Osteoblast (primary cell): Measurements from ENCODE around the gene MACROD2. TPM values are rescaled to one million over a fixed set of nuclear protein-coding genes. Genes with fewer than 3 reads are reported as not detected.

Source experiments
- DNase-seq: peaks from one replicate; pipeline ENCODE4 v3.0.0; 2011; ENCODE audit warnings: low spot score, mixed read lengths; ENCODE audit not compliant: insufficient read length; ENCODE audit errors: missing footprints
- H2AFZ ChIP-seq: 2 replicates; pipeline ENCODE4 v1.6.0; 2011; ENCODE audit warnings: mild to moderate bottlenecking, low read length
- H3K27ac ChIP-seq: 2 replicates; pipeline ENCODE4 v1.5.1; 2011; ENCODE audit warnings: mild to moderate bottlenecking, low read depth, low read length, moderate library complexity
- H3K27me3 ChIP-seq: 2 replicates; pipeline ENCODE4 v1.6.0; 2012; ENCODE audit warnings: mild to moderate bottlenecking, control low read depth, inconsistent platforms, low read length, moderate library complexity; ENCODE audit not compliant: insufficient read depth
- H3K36me3 ChIP-seq: 2 replicates; pipeline ENCODE4 v1.5.1; 2011; ENCODE audit warnings: mild to moderate bottlenecking, low read length, control low read depth, moderate library complexity; ENCODE audit not compliant: insufficient read depth
- H3K4me1 ChIP-seq: 2 replicates; pipeline ENCODE4 v1.5.1; 2011; ENCODE audit warnings: mild to moderate bottlenecking, low read length, control low read depth, moderate library complexity; ENCODE audit not compliant: insufficient read depth
- H3K4me2 ChIP-seq: 2 replicates; pipeline ENCODE4 v1.6.0; 2011; ENCODE audit warnings: mild to moderate bottlenecking, low read length; ENCODE audit not compliant: insufficient read depth
- H3K4me3 ChIP-seq: fragments of 200-600 bp; sonication (generic); 3 replicates; pipeline ENCODE4 v1.5.1; 2012; ENCODE audit warnings: mild to moderate bottlenecking, low read length, inconsistent platforms; ENCODE audit not compliant: insufficient read depth
- H3K79me2 ChIP-seq: 2 replicates; pipeline ENCODE4 v1.6.0; 2012; ENCODE audit warnings: mild to moderate bottlenecking, low read length, control low read depth, inconsistent platforms; ENCODE audit not compliant: insufficient read depth
- H3K9me3 ChIP-seq: 2 replicates; pipeline ENCODE4 v1.5.1; 2011; ENCODE audit warnings: low read depth, low read length, control low read depth
- H4K20me1 ChIP-seq: 2 replicates; pipeline ENCODE4 v1.6.0; 2012; ENCODE audit warnings: mild to moderate bottlenecking, low read length, control low read depth; ENCODE audit not compliant: insufficient read depth
- total RNA-seq: library from RNA; depleted of rRNA; stranded (reverse); fragments of >200 nt; gene quantifications from 2 replicates; pipeline ENCODE4 v1.2.3, GENCODE V29; 2012
- TF ChIP-seq, protein P1 (sequence below): IDR thresholded peaks from 2 replicates; pipeline ENCODE4 v1.5.1; 2011; ENCODE audit warnings: mild to moderate bottlenecking, low read depth, low read length, moderate library complexity; ENCODE audit errors: extremely low read depth

MACROD2 gene
- total RNA-seq, 1 donor: 4.0 TPM

DNA sequence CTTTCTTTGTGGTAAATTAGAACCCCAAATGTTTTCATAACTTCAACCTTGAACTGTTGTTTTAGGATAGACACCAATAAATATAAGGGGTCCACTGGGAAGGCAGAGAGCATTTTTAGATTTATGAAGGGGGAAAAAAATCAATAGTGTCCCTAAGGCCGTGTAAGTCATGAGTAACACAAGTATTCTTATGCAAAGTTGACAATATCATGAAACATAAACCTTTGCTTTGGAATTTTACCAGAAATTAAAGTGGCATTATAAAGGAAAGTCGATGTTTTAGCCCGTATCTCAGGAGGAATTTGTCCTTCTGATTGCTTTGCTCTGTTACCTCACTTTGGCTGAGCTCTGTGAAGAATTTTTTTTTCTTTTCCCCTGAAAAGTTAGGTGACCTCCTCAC, 737.0 kb downstream of the MACROD2 start:
- Histone ChIP-seq H3K27me3 (no peaks in the 10 kb centered on the region), H3K36me3 (no peaks in the 10 kb centered on the region), H3K27ac (no peak overlapping the region), H3K4me1 (no peaks in the 10 kb centered on the region), H2AFZ (no peak overlapping the region), H3K4me3 (no peak overlapping the region), H3K4me2 (no peak overlapping the region), H3K79me2 (no peaks in the 10 kb centered on the region), H3K9me3 (no peaks in the 10 kb centered on the region), H4K20me1 (no peaks in the 10 kb centered on the region)
- TF ChIP-seq, protein P1, sequence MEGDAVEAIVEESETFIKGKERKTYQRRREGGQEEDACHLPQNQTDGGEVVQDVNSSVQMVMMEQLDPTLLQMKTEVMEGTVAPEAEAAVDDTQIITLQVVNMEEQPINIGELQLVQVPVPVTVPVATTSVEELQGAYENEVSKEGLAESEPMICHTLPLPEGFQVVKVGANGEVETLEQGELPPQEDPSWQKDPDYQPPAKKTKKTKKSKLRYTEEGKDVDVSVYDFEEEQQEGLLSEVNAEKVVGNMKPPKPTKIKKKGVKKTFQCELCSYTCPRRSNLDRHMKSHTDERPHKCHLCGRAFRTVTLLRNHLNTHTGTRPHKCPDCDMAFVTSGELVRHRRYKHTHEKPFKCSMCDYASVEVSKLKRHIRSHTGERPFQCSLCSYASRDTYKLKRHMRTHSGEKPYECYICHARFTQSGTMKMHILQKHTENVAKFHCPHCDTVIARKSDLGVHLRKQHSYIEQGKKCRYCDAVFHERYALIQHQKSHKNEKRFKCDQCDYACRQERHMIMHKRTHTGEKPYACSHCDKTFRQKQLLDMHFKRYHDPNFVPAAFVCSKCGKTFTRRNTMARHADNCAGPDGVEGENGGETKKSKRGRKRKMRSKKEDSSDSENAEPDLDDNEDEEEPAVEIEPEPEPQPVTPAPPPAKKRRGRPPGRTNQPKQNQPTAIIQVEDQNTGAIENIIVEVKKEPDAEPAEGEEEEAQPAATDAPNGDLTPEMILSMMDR: no peak
- no peak for DNase-seq

GRCh38 chr20:14732996-14733395, 737.7 kb downstream of the MACROD2 start:
- H3K27ac ChIP-seq: no peak overlapping the region
- no peak for DNase-seq
- H3K4me2 ChIP-seq: no peak overlapping the region
- no peak overlapping the region for H3K4me3 ChIP-seq
- H3K27me3 ChIP-seq: no peaks in the 10 kb centered on the region
- no peaks in the 10 kb centered on the region for H3K9me3 ChIP-seq
- H4K20me1 ChIP-seq: no peaks in the 10 kb centered on the region
- TF ChIP-seq, protein P1: no peak
- H3K79me2 ChIP-seq: no peaks in the 10 kb centered on the region
- H3K4me1 ChIP-seq: no peaks in the 10 kb centered on the region
- no peak overlapping the region for H2AFZ ChIP-seq
- H3K36me3 ChIP-seq: no peaks in the 10 kb centered on the region

DNA sequence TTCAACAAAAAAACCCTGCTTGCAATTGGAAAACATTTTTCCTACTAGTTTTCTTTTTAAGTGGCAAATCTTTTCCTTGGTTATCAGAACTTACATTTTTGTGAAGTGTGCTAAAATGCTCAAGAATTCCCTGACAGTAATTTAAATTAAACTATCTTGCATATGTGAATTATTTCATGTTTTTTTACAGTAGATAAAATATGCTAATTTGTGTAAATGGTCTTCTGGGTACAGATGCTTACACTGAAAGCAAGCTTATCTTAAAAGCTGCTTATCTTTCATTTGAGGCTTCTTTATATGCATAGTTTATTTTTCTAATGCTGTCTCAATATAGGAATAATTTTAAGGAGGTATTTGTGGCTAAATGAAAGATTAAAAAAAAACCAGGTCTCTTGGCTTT, 745.1 kb downstream of the MACROD2 start:
- H3K9me3 ChIP-seq: no peaks in the 10 kb centered on the region
- no peaks in the 10 kb centered on the region for H3K79me2 ChIP-seq
- H2AFZ ChIP-seq: no peak overlapping the region
- H3K4me2 ChIP-seq: no peak overlapping the region
- no peaks in the 10 kb centered on the region for H3K4me1 ChIP-seq
- TF ChIP-seq, protein P1: no peak
- H3K4me3 ChIP-seq: no peak overlapping the region
- no peak for DNase-seq
- H4K20me1 ChIP-seq: no peaks in the 10 kb centered on the region
- H3K27ac ChIP-seq: no peak overlapping the region
- H3K27me3 ChIP-seq: no peaks in the 10 kb centered on the region
- no peaks in the 10 kb centered on the region for H3K36me3 ChIP-seq

- no peak overlapping the region for H3K27ac ChIP-seq
- TF ChIP-seq, protein P1: no peak
- no peak for DNase-seq
Observed at GRCh38 chr20:14741616-14742015, 746.3 kb downstream of the MACROD2 start.

More at GRCh38 chr20:14741616-14742015, 746.3 kb downstream of the MACROD2 start:
- H3K4me2 ChIP-seq: no peak overlapping the region
- no peaks in the 10 kb centered on the region for H3K27me3 ChIP-seq
- no peaks in the 10 kb centered on the region for H3K4me1 ChIP-seq
- no peak overlapping the region for H2AFZ ChIP-seq
- no peaks in the 10 kb centered on the region for H3K79me2 ChIP-seq
- no peak overlapping the region for H3K4me3 ChIP-seq
- no peaks in the 10 kb centered on the region for H4K20me1 ChIP-seq
- H3K36me3 ChIP-seq: no peaks in the 10 kb centered on the region
- no peaks in the 10 kb centered on the region for H3K9me3 ChIP-seq
